ENCODE data around the gene BROX. TPM values are rescaled to one million over a fixed set of nuclear protein-coding genes. Genes with fewer than 3 reads are reported as not detected.
A peak's percentile ranks its signal among the peaks of the same experiment; 100 is the strongest.

Gene BROX
- total RNA-seq, 1 experiment from 2014 or later, result 68.8 TPM

GRCh38 chr1:222751255-222751654 lies 38.9 kb downstream of the BROX start:
- Mint-ChIP-seq H3K4me3 (ENCODE audit: low read depth, unreplicated experiment) (no peak overlapping the region), H3K27me3 (ENCODE audit: unreplicated experiment) (peaks cover 15% of the 10 kb centered on the region), H3K27ac (ENCODE audit: unreplicated experiment) (no peak overlapping the region), H3K4me1 (ENCODE audit: low read depth, unreplicated experiment) (no peaks in the 10 kb centered on the region), H3K9me3 (ENCODE audit: low read depth, unreplicated experiment) (no peaks in the 10 kb centered on the region), H3K36me3 (ENCODE audit: insufficient read depth, unreplicated experiment) (no peaks in the 10 kb centered on the region)
- no peak for TF ChIP-seq CTCF (IDR thresholded peaks at IDR 0.05; ENCODE audit: unreplicated experiment)
- no TSS peak for BruUV-seq (replicated peaks)
- intact Hi-C loops (cut with micrococcal nuclease; ENCODE audit: unreplicated experiment), result no loop called here
- CTCF ChIA-PET, result no interaction called here
- no peak for DNase-seq

DNA sequence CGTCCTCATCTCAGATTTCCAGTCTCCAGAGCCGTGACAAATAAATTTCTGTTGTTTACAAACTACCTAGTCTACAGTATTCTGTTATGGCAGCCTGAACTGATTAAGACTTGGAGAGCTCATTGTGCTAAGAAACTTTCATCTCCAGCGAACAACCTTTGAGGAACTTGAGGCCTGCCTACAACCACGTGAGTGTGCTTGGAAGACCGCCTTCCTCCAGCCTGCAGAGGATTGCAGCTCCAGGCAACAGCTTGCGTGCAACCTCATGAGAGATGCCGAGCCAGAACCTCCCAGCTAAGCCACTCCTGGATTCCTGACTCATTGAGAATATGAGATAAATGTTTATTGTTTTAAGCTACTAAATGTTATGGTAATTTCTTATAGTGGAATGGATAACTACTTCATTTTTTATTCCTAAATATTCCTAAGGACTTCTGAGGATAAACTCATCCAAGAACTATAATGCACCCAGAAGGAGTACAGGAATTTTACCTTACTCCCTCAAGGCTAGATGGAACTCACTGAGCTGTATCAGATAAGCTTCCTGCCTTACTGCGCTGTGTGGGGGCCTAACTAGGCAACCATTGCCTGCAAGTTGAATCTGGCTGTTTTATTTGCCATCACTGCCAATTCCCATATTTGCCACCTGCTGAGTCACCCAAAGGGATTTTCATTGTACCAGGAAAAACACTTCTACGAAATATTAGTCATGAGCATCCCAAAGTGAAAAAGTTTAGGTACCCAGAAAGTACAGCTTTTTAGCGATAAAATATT lies 42.2 kb downstream of the BROX start:
- H3K27ac Mint-ChIP-seq (ENCODE audit: unreplicated experiment), result no peak overlapping the region

DNA sequence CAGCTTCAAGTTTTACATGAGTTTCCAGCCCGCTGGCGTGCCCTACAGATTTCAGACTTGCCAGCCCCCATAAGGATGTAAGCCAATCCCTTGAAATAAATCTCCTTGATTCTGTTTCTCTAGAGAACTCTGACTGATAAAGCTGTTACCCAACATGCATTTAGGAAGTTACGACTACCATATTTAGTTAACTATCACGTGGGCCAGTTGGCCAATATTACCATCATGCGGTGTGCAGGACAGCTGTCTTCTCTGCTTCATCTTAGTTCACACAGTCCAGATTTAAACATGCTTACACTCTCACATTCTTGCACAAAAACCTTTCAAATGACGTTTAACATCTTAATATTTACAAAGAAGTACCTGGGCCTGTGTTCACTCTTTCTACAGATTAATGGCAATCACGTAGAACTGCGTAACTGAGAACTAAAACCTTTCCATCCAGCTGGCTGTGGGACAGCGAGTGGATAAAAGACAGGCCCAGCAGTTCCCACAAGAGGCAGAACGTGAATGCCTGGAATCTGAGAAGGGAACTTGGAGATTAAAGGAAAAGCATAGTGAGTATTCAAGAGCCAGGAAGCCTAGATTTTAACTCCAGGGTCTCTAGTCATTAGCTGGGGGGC lies 45.4 kb downstream of the BROX start:
- no peaks in the 10 kb centered on the region for H3K27me3 Mint-ChIP-seq (ENCODE audit: unreplicated experiment)
- H3K27ac Mint-ChIP-seq (ENCODE audit: unreplicated experiment), result no peak overlapping the region
- intact Hi-C loops (cut with micrococcal nuclease; ENCODE audit: unreplicated experiment), result no loop called here
- CTCF ChIA-PET, result interaction anchor here (0.6 kb wide), 1 partner anchor 73 kb away, joined by 4 read pairs; no protein-coding TSS in a partner anchor
- no peak for DNase-seq
- no peaks in the 10 kb centered on the region for H3K36me3 Mint-ChIP-seq (ENCODE audit: insufficient read depth, unreplicated experiment)
- TF ChIP-seq CTCF (IDR thresholded peaks at IDR 0.05; ENCODE audit: unreplicated experiment), result no peak
- no TSS peak for BruUV-seq (replicated peaks)
- no peaks in the 10 kb centered on the region for H3K9me3 Mint-ChIP-seq (ENCODE audit: low read depth, unreplicated experiment)
- H3K4me3 Mint-ChIP-seq (ENCODE audit: low read depth, unreplicated experiment), result no peak overlapping the region
- peaks cover 15% of the 10 kb centered on the region for H3K4me1 Mint-ChIP-seq (ENCODE audit: low read depth, unreplicated experiment)

More for the DNA sequence above, 42.2 kb downstream of the BROX start:
- BruUV-seq (replicated peaks), result no TSS peak
- Mint-ChIP-seq H3K4me3 (ENCODE audit: low read depth, unreplicated experiment) (no peak overlapping the region), H3K9me3 (ENCODE audit: low read depth, unreplicated experiment) (no peaks in the 10 kb centered on the region), H3K27me3 (ENCODE audit: unreplicated experiment) (no peaks in the 10 kb centered on the region), H3K4me1 (ENCODE audit: low read depth, unreplicated experiment) (peaks cover 3% of the 10 kb centered on the region), H3K36me3 (ENCODE audit: insufficient read depth, unreplicated experiment) (no peaks in the 10 kb centered on the region)
- DNase-seq, result peak; percentile 44
- intact Hi-C loops (cut with micrococcal nuclease; ENCODE audit: unreplicated experiment), result no loop called here
- CTCF ChIA-PET, result no interaction called here
- no peak for TF ChIP-seq CTCF (IDR thresholded peaks at IDR 0.05; ENCODE audit: unreplicated experiment)

DNA sequence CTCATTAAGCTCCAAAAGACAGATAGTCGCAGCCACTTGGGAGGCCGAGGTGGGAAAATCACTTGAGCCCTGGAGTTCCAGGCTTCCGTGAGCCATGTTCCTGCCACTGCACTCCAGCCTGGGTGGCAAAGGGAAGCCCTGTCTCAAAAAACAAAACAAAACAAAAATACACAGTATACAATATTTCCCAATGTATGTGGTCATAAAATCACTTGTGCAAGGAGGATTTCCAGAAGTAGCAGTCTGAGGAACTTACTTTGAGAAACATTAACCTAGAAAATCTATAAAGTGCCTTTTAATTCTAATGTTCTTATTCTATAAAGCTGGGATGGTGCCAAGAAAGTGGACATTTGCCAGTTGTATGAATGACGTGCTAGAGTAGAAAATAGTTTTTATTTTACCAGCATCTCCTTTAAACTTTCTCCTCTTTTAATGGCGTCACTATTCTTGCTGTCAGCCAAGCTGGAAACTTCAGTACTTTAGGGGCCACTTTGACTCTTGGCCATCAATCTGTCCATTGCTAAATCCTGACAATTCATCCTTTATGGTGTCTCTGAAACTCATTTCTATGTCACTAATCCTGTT lies 47.2 kb downstream of the BROX start:
- Mint-ChIP-seq H3K4me3 (ENCODE audit: low read depth, unreplicated experiment) (no peak overlapping the region), H3K27me3 (ENCODE audit: unreplicated experiment) (peaks cover 10% of the 10 kb centered on the region), H3K27ac (ENCODE audit: unreplicated experiment) (no peak overlapping the region), H3K36me3 (ENCODE audit: insufficient read depth, unreplicated experiment) (no peaks in the 10 kb centered on the region), H3K4me1 (ENCODE audit: low read depth, unreplicated experiment) (peaks cover 15% of the 10 kb centered on the region), H3K9me3 (ENCODE audit: low read depth, unreplicated experiment) (peaks cover 3% of the 10 kb centered on the region)
- intact Hi-C loops (cut with micrococcal nuclease; ENCODE audit: unreplicated experiment), result no loop called here
- DNase-seq, result no peak
- no TSS peak for BruUV-seq (replicated peaks)
- CTCF ChIA-PET, result interaction anchor here (0.8 kb wide), 1 partner anchor 17 kb away, joined by 3 read pairs; no protein-coding TSS in a partner anchor
- TF ChIP-seq CTCF (IDR thresholded peaks at IDR 0.05; ENCODE audit: unreplicated experiment), result no peak
